ENCODE results near the gene OR4D2. TPM values are rescaled to one million over a fixed set of nuclear protein-coding genes. Genes with fewer than 3 reads are reported as not detected.

Gene OR4D2
- total and polyA plus RNA-seq, 2 of the 8 experiments (the other 6 are each of a cell fraction or from before 2014, with no cell fraction given), result not detected

GRCh38 chr17:58186591-58186990 is 19.8 kb downstream of the OR4D2 start:
- Histone ChIP-seq H3K4me1 (replicated peaks in 1 of 4; ENCODE audit: control insufficient read depth in 3 of 4, insufficient read depth in 4 of 4, low read length in 3 of 4) (peaks cover 0 to 7% (median 2%) of the 10 kb centered on the region in 4 experiments; a peak in 4 of 7 replicates), H3K9me3 (ENCODE audit: insufficient read depth in 2 of 2, low read depth in 1 of 2, low read length in 1 of 2) (no peaks in the 10 kb centered on the region), H3K23ac (ENCODE audit: insufficient read length) (no peak overlapping the region), H3K79me2 (ENCODE audit: control insufficient read depth in 1 of 2, insufficient read depth in 2 of 2, low read length in 2 of 2) (no peaks in the 10 kb centered on the region), H4K91ac (replicated peaks; ENCODE audit: insufficient read length, low read length) (no peak overlapping the region), H3K18ac (ENCODE audit: extremely low read depth, low read length) (no peak overlapping the region), H3K9ac (replicated peaks in 1 of 4; ENCODE audit: extremely low read depth in 1 of 4, low read depth in 3 of 4, low read length in 3 of 4) (no peak overlapping the region), H2BK20ac (ENCODE audit: low read length) (no peak overlapping the region), H4K20me1 (replicated peaks in 1 of 2; ENCODE audit: control insufficient read depth in 1 of 2, insufficient read depth in 2 of 2, low read length in 2 of 2) (no peaks in the 10 kb centered on the region), H3K4me2 (ENCODE audit: insufficient read depth in 1 of 2, low read depth in 2 of 2, low read length in 2 of 2) (no peak overlapping the region), H3K14ac (ENCODE audit: insufficient read length) (no peak overlapping the region), H4K5ac (ENCODE audit: insufficient read length, low read depth, low read length) (no peak overlapping the region), H2AFZ (ENCODE audit: low read length) (no peak overlapping the region), H3K36me3 (ENCODE audit: control insufficient read depth in 2 of 4, insufficient read depth in 4 of 4, low read length in 3 of 4) (no peaks in the 10 kb centered on the region), H4K8ac (ENCODE audit: extremely low read depth, insufficient read depth, low read length) (no peak overlapping the region), H3K79me1 (ENCODE audit: low read depth, low read length) (no peaks in the 10 kb centered on the region), H2AK5ac (ENCODE audit: low read depth, low read length) (no peak overlapping the region), H2BK15ac (ENCODE audit: low read length) (no peak overlapping the region), H3K56ac (replicated peaks; ENCODE audit: insufficient read length, low read depth, low read length) (no peak overlapping the region), H3K27me3 (replicated peaks in 1 of 4; ENCODE audit: control insufficient read depth in 3 of 4, extremely low read depth in 1 of 4, insufficient read depth in 3 of 4, low read length in 3 of 4) (peaks cover 0 to under 1% (median 0%) of the 10 kb centered on the region in 4 experiments; a peak in 1 of 7 replicates), H3K4me3 (ENCODE audit: extremely low read depth in 1 of 4, insufficient read depth in 2 of 4, low read depth in 3 of 4, low read length in 4 of 4) (no peak overlapping the region), H3K23me2 (ENCODE audit: low read depth, low read length) (no peaks in the 10 kb centered on the region; the same call in 1 of the 2 replicates), H3K4ac (replicated peaks; ENCODE audit: insufficient read length, low read depth, low read length) (no peak overlapping the region), H2BK5ac (ENCODE audit: low read depth, low read length) (no peak overlapping the region), H2BK12ac (ENCODE audit: low read depth, low read length) (no peak overlapping the region), H3K27ac (ENCODE audit: low read depth, low read length) (no peak overlapping the region), H2BK120ac (replicated peaks; ENCODE audit: low read depth, low read length) (no peak overlapping the region)
- ChIA-PET CTCF (ENCODE audit: partially characterized antibody) (interaction anchor here (1.0 to 3.0 kb wide), 3 partner anchors 13 to 63 kb away, joined by 3 to 14 read pairs (median 3); no protein-coding TSS in a partner anchor), POLR2A (ENCODE audit: partially characterized antibody) (no interaction called here)
- no peak for DNase-seq (ENCODE audit: low read depth in 1 of 2, low spot score in 2 of 2)
- WGBS, 2 experiments (ENCODE audit: extremely low coverage in 1 of 2, insufficient coverage in 1 of 2, insufficient read length in 1 of 2, insufficient replicate concordance in 2 of 2, low coverage in 1 of 2, low lambda C conversion rate in 2 of 2, missing lambda C conversion rate in 1 of 2), result 72% methylated on average over 3 of the region's 4 CpGs; no CpG with 5 or more reads in 1 of the 2 experiments
- FAIRE-seq, result no peak
- no peak for TF ChIP-seq SRF (IDR thresholded peaks at IDR 0.05; ENCODE audit: low read depth, low read length)
- no peak for TF ChIP-seq PHF8 (conservative IDR thresholded peaks at IDR 0.05; ENCODE audit: low read depth, low read length)
- TF ChIP-seq ZNF274 (IDR thresholded peaks at IDR 0.05; ENCODE audit: borderline replicate concordance, extremely low read depth, low read length), result no peak
- no peak for TF ChIP-seq TBP (IDR thresholded peaks at IDR 0.05; ENCODE audit: low read depth, low read length)
- no peak for TF ChIP-seq HDAC6 (IDR thresholded peaks at IDR 0.05; ENCODE audit: low read depth, low read length)
- no peak for TF ChIP-seq E2F6 (IDR thresholded peaks at IDR 0.05)
- no peak for TF ChIP-seq HDAC2 (IDR thresholded peaks at IDR 0.05; ENCODE audit: borderline replicate concordance in 1 of 2, low read depth in 2 of 2, low read length in 2 of 2)
- TF ChIP-seq ASH2L (IDR thresholded peaks at IDR 0.05; ENCODE audit: low read length), result no peak
- TF ChIP-seq CTBP2 (IDR thresholded peaks at IDR 0.05; ENCODE audit: borderline replicate concordance, insufficient read depth, insufficient read length, low read length), result no peak
- no peak for TF ChIP-seq FOSL1 (IDR thresholded peaks at IDR 0.05; ENCODE audit: insufficient read depth, low read depth, low read length)
- no peak for TF ChIP-seq POLR2AphosphoS5 (IDR thresholded peaks at IDR 0.05; ENCODE audit: low read depth, low read length)
- no peak for TF ChIP-seq CREB1 (IDR thresholded peaks at IDR 0.05)
- no peak for TF ChIP-seq SP2 (IDR thresholded peaks at IDR 0.05; ENCODE audit: low read length)
